Activated T-helper 17 cell treated with anti-CD3 and anti-CD28 coated beads, Interleukin-2, amount 50 U/mL, for 72 hours (primary cell): ENCODE data around the gene OR51I2. TPM values are rescaled to one million over a fixed set of nuclear protein-coding genes. Genes with fewer than 3 reads are reported as not detected.

Source experiments
- ATAC-seq: fragments of 150-1000 bp; cut with Tn5 transposase; replicated peaks from 2 replicates; pipeline ENCODE4 v1.10.0; 2021; ENCODE audit warnings: mild to moderate bottlenecking, moderate library complexity
- H3K27ac Mint-ChIP-seq: one replicate; pipeline ENCODE4 v1.8.0; 2022; ENCODE audit warnings: mixed read lengths
- H3K27me3 Mint-ChIP-seq: one replicate; pipeline ENCODE4 v1.8.0; 2022; ENCODE audit warnings: mixed read lengths
- H3K36me3 Mint-ChIP-seq: one replicate; pipeline ENCODE4 v1.8.0; 2022; ENCODE audit warnings: low read depth, mild to moderate bottlenecking, mixed read lengths
- H3K4me1 Mint-ChIP-seq: one replicate; pipeline ENCODE4 v1.8.0; 2022; ENCODE audit warnings: mixed read lengths
- H3K4me3 Mint-ChIP-seq: one replicate; pipeline ENCODE4 v1.8.0; 2022; ENCODE audit warnings: mild to moderate bottlenecking, mixed read lengths
- H3K9me3 Mint-ChIP-seq: one replicate; pipeline ENCODE4 v1.8.0; 2022; ENCODE audit warnings: mixed read lengths
- total RNA-seq, 2 donors: library from RNA; stranded (reverse); gene quantifications; one replicate each; pipeline ENCODE4 v1.2.3, GENCODE V29; 2022

OR51I2 gene
- total RNA-seq, 2 donors from 2014 or later, result not detected

DNA sequence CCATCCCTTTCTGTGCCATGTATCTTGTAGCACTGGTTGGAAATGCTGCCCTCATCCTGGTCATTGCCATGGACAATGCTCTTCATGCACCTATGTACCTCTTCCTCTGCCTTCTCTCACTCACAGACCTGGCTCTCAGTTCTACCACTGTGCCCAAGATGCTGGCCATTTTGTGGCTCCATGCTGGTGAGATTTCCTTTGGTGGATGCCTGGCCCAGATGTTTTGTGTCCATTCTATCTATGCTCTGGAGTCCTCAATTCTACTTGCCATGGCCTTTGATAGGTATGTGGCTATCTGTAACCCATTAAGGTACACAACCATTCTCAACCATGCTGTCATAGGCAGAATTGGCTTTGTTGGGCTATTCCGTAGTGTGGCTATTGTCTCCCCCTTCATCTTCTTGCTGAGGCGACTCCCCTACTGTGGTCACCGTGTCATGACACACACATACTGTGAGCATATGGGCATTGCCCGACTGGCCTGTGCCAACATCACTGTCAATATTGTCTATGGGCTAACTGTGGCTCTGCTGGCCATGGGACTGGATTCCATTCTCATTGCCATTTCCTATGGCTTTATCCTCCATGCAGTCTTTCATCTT lies 39.8 kb downstream of the OR51I2 start:
- H3K9me3 Mint-ChIP-seq, result no peaks in the 10 kb centered on the region

DNA sequence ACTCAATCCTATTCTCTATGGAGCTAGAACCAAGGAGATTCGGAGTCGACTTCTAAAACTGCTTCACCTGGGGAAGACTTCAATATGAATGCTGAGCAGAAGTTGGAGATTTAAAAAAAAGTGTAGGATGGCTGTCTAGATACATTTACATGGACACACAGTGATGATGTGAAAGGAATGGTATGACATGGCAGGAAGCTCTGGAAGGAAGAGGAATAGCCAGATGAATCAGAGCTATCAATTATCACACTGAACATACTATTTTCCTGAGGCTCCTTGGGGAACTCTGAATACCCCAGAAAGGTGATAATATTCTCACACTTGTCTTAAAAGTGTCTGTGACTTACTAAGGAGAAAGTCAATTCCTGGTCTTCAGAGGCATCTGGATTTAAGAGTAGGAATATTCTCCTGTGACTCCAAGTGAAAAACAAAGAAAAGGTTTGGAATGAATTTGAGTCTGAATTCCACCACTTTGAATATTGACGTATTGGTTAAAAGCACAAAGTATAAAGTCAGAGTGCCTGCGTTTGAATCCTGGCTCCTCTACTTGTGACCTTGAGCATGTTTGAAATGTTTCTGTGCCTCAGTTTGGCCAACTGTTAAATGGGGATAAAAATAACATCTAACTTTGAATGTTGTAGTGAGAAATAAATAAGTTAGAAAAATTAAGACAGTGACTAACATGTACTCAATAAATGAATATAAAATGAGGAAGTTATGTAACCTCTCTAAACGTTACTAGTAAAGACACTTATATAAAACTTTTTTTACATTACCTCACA lies 40.6 kb downstream of the OR51I2 start:
- Mint-ChIP-seq H3K27me3 (peaks cover 4% of the 10 kb centered on the region), H3K27ac (no peak overlapping the region), H3K4me3 (no peak overlapping the region), H3K4me1 (no peaks in the 10 kb centered on the region), H3K9me3 (no peaks in the 10 kb centered on the region), H3K36me3 (no peaks in the 10 kb centered on the region)
- ATAC-seq, result no peak

More for the DNA sequence above, 39.8 kb downstream of the OR51I2 start:
- H3K36me3 Mint-ChIP-seq, result no peaks in the 10 kb centered on the region
- no peak overlapping the region for H3K4me3 Mint-ChIP-seq
- no peak overlapping the region for H3K27ac Mint-ChIP-seq
- no peaks in the 10 kb centered on the region for H3K4me1 Mint-ChIP-seq
- H3K27me3 Mint-ChIP-seq, result peaks cover 4% of the 10 kb centered on the region
- no peak for ATAC-seq

DNA sequence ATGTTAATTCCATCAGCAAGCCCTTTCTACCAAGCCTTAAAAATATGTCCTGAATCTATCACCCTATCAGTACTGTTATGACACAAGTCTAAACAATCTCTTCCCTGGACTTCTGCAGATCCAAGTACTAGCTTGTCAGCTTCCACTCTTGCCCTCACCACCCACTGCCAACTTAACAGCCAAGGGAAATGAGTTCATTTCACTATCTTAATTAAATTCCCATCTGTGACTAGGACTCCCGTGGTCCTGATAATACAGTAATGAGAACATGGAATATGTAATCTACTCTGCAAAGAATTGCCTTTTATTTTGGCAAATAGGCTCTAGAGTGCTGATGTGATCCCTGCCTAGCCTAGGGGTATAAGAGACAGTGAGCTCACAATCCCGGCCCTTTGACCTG lies 50.5 kb downstream of the OR51I2 start:
- no peak for ATAC-seq
- no peaks in the 10 kb centered on the region for H3K9me3 Mint-ChIP-seq
- no peak overlapping the region for H3K4me3 Mint-ChIP-seq
- no peak overlapping the region for H3K27ac Mint-ChIP-seq
- H3K4me1 Mint-ChIP-seq, result no peaks in the 10 kb centered on the region
- peaks cover 11% of the 10 kb centered on the region for H3K27me3 Mint-ChIP-seq
- H3K36me3 Mint-ChIP-seq, result no peaks in the 10 kb centered on the region

DNA sequence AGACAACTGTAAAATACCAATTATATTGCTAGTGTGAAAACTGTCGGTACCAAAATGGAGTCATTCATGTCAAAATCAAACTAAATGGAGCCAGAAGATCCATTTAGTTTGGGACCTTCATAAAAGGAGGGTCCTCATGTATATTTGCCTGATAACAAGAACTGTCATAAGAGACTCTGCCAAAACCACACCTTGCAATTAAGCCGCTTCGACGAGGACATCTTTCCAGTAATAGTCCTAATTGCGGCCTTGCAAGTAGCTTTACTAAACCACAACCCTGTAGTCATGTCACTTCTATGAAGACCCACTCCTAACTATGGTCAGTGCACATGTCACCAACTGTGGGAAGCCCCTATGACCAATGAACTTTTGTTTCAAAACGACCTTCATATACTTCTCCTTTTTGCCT lies 51.3 kb downstream of the OR51I2 start:
- H3K4me1 Mint-ChIP-seq, result no peaks in the 10 kb centered on the region
- no peak overlapping the region for H3K4me3 Mint-ChIP-seq
- peaks cover 11% of the 10 kb centered on the region for H3K27me3 Mint-ChIP-seq
- no peak overlapping the region for H3K27ac Mint-ChIP-seq
- H3K9me3 Mint-ChIP-seq, result no peaks in the 10 kb centered on the region
- H3K36me3 Mint-ChIP-seq, result no peaks in the 10 kb centered on the region
- no peak for ATAC-seq

DNA sequence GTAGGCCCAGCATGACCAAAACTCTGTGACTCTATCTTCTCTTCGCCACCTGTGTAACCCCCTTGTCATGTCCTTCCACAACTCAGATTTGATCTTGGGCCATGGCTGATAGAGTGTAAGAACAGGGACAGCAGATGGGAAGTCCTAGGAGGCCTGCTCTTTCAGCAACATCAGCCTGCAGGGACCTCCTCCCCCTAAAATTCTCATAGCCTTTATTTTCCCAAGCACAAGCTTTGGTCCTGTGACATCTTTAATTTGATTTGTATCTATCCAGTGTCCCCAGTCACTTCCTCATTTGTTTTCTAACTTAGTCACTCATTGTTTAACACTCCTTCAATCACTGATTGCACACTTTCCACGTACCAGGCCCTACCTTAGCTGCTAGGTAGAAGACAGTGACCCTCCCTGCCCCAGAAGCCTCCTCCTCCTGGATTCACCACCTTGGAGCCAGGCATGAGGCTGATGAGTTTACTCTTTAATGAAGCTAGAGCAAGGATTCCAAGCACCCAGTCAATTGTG lies 55.3 kb downstream of the OR51I2 start:
- H3K27me3 Mint-ChIP-seq, result peaks cover 19% of the 10 kb centered on the region
- H3K4me1 Mint-ChIP-seq, result no peaks in the 10 kb centered on the region
- no peak for ATAC-seq
- H3K36me3 Mint-ChIP-seq, result no peaks in the 10 kb centered on the region
- no peak overlapping the region for H3K4me3 Mint-ChIP-seq
- no peak overlapping the region for H3K27ac Mint-ChIP-seq
- H3K9me3 Mint-ChIP-seq, result no peaks in the 10 kb centered on the region

DNA sequence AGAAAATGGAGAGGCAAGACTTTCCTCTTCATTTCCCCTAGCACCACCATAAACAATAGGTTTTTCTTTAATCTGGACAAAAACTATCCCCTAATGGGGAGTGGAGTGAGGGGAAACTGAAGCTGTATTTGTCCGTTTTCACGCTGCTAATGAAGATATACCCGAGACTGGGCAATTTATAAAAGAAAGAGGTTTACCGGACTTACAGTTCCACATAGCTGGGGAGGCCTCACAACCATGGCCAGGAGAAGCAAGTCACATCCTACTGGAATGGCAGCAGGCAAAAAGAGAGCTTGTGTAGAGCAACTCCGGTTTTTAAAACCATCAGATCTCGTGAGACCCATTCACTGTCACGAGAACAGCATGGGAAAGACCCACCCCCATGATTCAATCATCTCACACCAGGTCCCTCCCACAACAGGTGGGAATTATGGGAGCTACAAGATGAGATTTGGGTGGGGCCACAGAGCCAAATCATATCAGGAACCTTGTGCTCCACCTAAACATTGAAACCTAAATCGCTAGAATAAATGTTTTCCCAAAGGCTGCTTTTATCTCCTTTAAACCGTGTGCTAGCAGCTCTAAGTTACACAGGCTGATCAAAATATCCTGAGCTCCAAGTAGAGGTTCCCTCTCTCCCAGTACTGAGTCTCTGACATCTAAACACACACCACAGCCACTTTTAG lies 56.4 kb downstream of the OR51I2 start:
- no peak for ATAC-seq
- no peak overlapping the region for H3K4me3 Mint-ChIP-seq
- H3K4me1 Mint-ChIP-seq, result no peaks in the 10 kb centered on the region
- no peaks in the 10 kb centered on the region for H3K9me3 Mint-ChIP-seq
- H3K27me3 Mint-ChIP-seq, result peaks cover 21% of the 10 kb centered on the region
- no peaks in the 10 kb centered on the region for H3K36me3 Mint-ChIP-seq
- no peak overlapping the region for H3K27ac Mint-ChIP-seq

Other genes with a start within 250 kb of the OR51I2 start
- not detected for gene OR51V1, start 248.6 kb upstream of the OR51I2 start, total RNA-seq
- not detected for gene HBB, start 222.3 kb upstream of the OR51I2 start, total RNA-seq
- gene HBD, start 214.8 kb upstream of the OR51I2 start, total RNA-seq, result not detected
- not detected for gene HBG1, start 199.5 kb upstream of the OR51I2 start, total RNA-seq
- not detected for gene HBG2, start 194.5 kb upstream of the OR51I2 start, total RNA-seq
- gene HBE1, start 179.4 kb upstream of the OR51I2 start, total RNA-seq, result not detected
- not detected for gene OR51B4, start 147.4 kb upstream of the OR51I2 start, total RNA-seq
- under 1 TPM in 1 of 2 donors, not detected in 1; 0.29 TPM for gene OR51B2, start 125.0 kb upstream of the OR51I2 start, total RNA-seq
- under 1 TPM in 1 of 2 donors, not detected in 1; 0.50 TPM for gene OR51B5, start 105.8 kb upstream of the OR51I2 start, total RNA-seq
- gene OR51B6, start 97.8 kb upstream of the OR51I2 start, total RNA-seq, result not detected
- not detected for gene OR51M1, start 65.5 kb upstream of the OR51I2 start, total RNA-seq
- not detected for gene OR51Q1, start 27.2 kb upstream of the OR51I2 start, total RNA-seq
- not detected for gene OR51I1, start 7.8 kb upstream of the OR51I2 start, total RNA-seq
- not detected for gene OR52D1, start 39.4 kb downstream of the OR51I2 start, total RNA-seq
- gene UBQLN3, start 60.6 kb downstream of the OR51I2 start, total RNA-seq, result under 1 TPM in 1 of 2 donors, not detected in 1; 0.34 TPM
- under 1 TPM in 1 of 2 donors, not detected in 1; 0.50 TPM for gene UBQLNL, start 67.4 kb downstream of the OR51I2 start, total RNA-seq
- gene OR52H1, start 99.2 kb downstream of the OR51I2 start, total RNA-seq, result under 1 TPM in 1 of 2 donors, not detected in 1; 0.34 TPM
- gene OR52B6, start 131.6 kb downstream of the OR51I2 start, total RNA-seq, result not detected
- gene TRIM6, start 147.3 kb downstream of the OR51I2 start, total RNA-seq, result under 1 TPM; 0.19 TPM
- 1 to 10 TPM; 6.7 to 7.1 TPM for gene TRIM34, start 175.7 kb downstream of the OR51I2 start, total RNA-seq
- 10 to 100 TPM; 11.4 to 18.8 TPM for gene TRIM5, start 235.8 kb downstream of the OR51I2 start, total RNA-seq
- gene TRIM22, start 240.5 kb downstream of the OR51I2 start, total RNA-seq, result 100 to 1,000 TPM in 1 of 2 donors, 10 to 100 TPM in 1; 91.0 to 159 TPM